ENCODE results near the gene GDPGP1. TPM values are rescaled to one million over a fixed set of nuclear protein-coding genes. Genes with fewer than 3 reads are reported as not detected.

The GDPGP1 gene
- total RNA-seq, 2 donors from 2014 or later, result 14.4 to 18.6 TPM

- Histone ChIP-seq H3K4me1 (peaks cover 34% of the 10 kb centered on the region), H3K27me3 (no peaks in the 10 kb centered on the region), H3K27ac (peak overlapping the region; percentile 85), H3K9me3 (no peaks in the 10 kb centered on the region), H3K9ac (ENCODE audit: low read depth in 2 of 2, low read length in 2 of 2) (peak overlapping the region; percentile 37 to 72), H3K36me3 (no peaks in the 10 kb centered on the region), H3K4me3 (no peak overlapping the region)
- intact Hi-C loops (cut with DNase I), result no loop called here
- TF ChIP-seq CTCF (IDR thresholded peaks at IDR 0.05), result no peak
- DNase-seq, result no peak
Observed at GRCh38 chr15:90189781-90190467, 44.1 kb upstream of the GDPGP1 start.

GRCh38 chr15:90190606-90191343 lies 43.2 kb upstream of the GDPGP1 start:
- intact Hi-C loops (cut with DNase I), result no loop called here
- Histone ChIP-seq H3K4me1 (peaks cover 34% of the 10 kb centered on the region), H3K36me3 (no peaks in the 10 kb centered on the region), H3K9ac (ENCODE audit: low read depth in 2 of 2, low read length in 2 of 2) (peak overlapping the region; percentile 37 to 72), H3K9me3 (no peaks in the 10 kb centered on the region), H3K27me3 (no peaks in the 10 kb centered on the region), H3K27ac (peak overlapping the region; percentile 85), H3K4me3 (no peak overlapping the region)
- TF ChIP-seq CTCF (IDR thresholded peaks at IDR 0.05), result no peak
- DNase-seq, result peak; percentile 87

- no peaks in the 10 kb centered on the region for H3K9me3 ChIP-seq
- intact Hi-C loops (cut with DNase I), result no loop called here
- peak overlapping the region; percentile 85 for H3K27ac ChIP-seq
- peaks cover 34% of the 10 kb centered on the region for H3K4me1 ChIP-seq
- no peak for DNase-seq
- H3K4me3 ChIP-seq, result no peak overlapping the region
- no peaks in the 10 kb centered on the region for H3K27me3 ChIP-seq
- no peaks in the 10 kb centered on the region for H3K36me3 ChIP-seq
- no peak for TF ChIP-seq CTCF (IDR thresholded peaks at IDR 0.05)
- peak overlapping the region in 1 of 2 donors; percentile 72 for H3K9ac ChIP-seq (ENCODE audit: low read depth in 2 of 2, low read length in 2 of 2)
Observed at GRCh38 chr15:90191344-90191687, 42.7 kb upstream of the GDPGP1 start.

- peak overlapping the region in 1 of 2 donors; percentile 72 for H3K9ac ChIP-seq (ENCODE audit: low read depth in 2 of 2, low read length in 2 of 2)
- H3K27me3 ChIP-seq, result no peaks in the 10 kb centered on the region
- no peaks in the 10 kb centered on the region for H3K36me3 ChIP-seq
- intact Hi-C loops (cut with DNase I), result no loop called here
- H3K27ac ChIP-seq, result peak overlapping the region; percentile 85
- peaks cover 34% of the 10 kb centered on the region for H3K4me1 ChIP-seq
- DNase-seq, result peak; percentile 96
- H3K9me3 ChIP-seq, result no peaks in the 10 kb centered on the region
- no peak for TF ChIP-seq CTCF (IDR thresholded peaks at IDR 0.05)
- peak overlapping the region; percentile 3 for H3K4me3 ChIP-seq
Observed at GRCh38 chr15:90191794-90192509, 42.1 kb upstream of the GDPGP1 start.

GRCh38 chr15:90192961-90193786 lies 40.8 kb upstream of the GDPGP1 start:
- TF ChIP-seq CTCF (IDR thresholded peaks at IDR 0.05), result no peak
- Histone ChIP-seq H3K4me1 (peaks cover 34% of the 10 kb centered on the region), H3K27ac (peak overlapping the region; percentile 85), H3K36me3 (no peaks in the 10 kb centered on the region), H3K9ac (ENCODE audit: low read depth in 2 of 2, low read length in 2 of 2) (peak overlapping the region in 1 of 2 donors; percentile 72), H3K4me3 (no peak overlapping the region), H3K9me3 (no peaks in the 10 kb centered on the region), H3K27me3 (no peaks in the 10 kb centered on the region)
- DNase-seq, result no peak
- intact Hi-C loops (cut with DNase I), result no loop called here

All from colonic mucosa (tissue), 4 donors.